GM12891 (cell line): ENCODE measurements around the gene LFNG.
"Not testable (repeated sequence)": the region's sequence is repeated elsewhere in the genome, so short reads cannot be mapped to it uniquely, and the experiment has no call there.

Experiments
- DNase-seq: peaks from one replicate; pipeline ENCODE4 v3.0.0; 2011; ENCODE audit warnings: low spot score; ENCODE audit not compliant: insufficient read length
- FAIRE-seq: peaks from 2 replicates; lab custom pipeline; 2011; peaks lifted over from hg19 to GRCh38; lab: Jason Lieb, UNC
- PAX5 ChIP-seq: IDR thresholded peaks from 2 replicates; pipeline ENCODE4 v1.6.1; 2011; ENCODE audit warnings: low read length, moderate library complexity, mild to moderate bottlenecking; ENCODE audit not compliant: insufficient read depth, severe bottlenecking
- POLR2A ChIP-seq: IDR thresholded peaks from 2 replicates; pipeline ENCODE4 v1.6.1; 2011; ENCODE audit warnings: low read depth, low read length, control low read depth
- POLR2AphosphoS5 ChIP-seq: IDR thresholded peaks from 2 replicates; pipeline ENCODE4 v1.6.1; 2011; ENCODE audit warnings: low read depth, low read length, control low read depth
- POU2F2 ChIP-seq: IDR thresholded peaks from 2 replicates; pipeline ENCODE4 v1.6.1; 2011; ENCODE audit warnings: low read depth, mild to moderate bottlenecking, control low read depth, low read length, moderate library complexity
- SPI1 ChIP-seq: IDR thresholded peaks from 2 replicates; pipeline ENCODE4 v1.6.1; 2011; ENCODE audit warnings: low read depth, low read length, control low read depth
- TAF1 ChIP-seq: IDR thresholded peaks from 2 replicates; pipeline ENCODE4 v1.6.1; 2011; ENCODE audit warnings: low read depth, low read length, control low read depth

The LFNG gene

GRCh38 chr7:2546776-2547586 lies 27.4 kb downstream of the LFNG start:
- DNase-seq = no peak
- FAIRE-seq = no peak
- TF ChIP-seq PAX5 = no peak
- no peak for TF ChIP-seq POLR2A
- no peak for TF ChIP-seq POU2F2
- TF ChIP-seq TAF1 = no peak
- TF ChIP-seq POLR2AphosphoS5 = no peak
- TF ChIP-seq SPI1 = no peak

- FAIRE-seq (no peak), DNase-seq (no peak)
- TF ChIP-seq PAX5 = no peak
- TF ChIP-seq POLR2AphosphoS5 = no peak
- TF ChIP-seq TAF1 = no peak
- TF ChIP-seq POU2F2 = no peak
- TF ChIP-seq POLR2A = no peak
- TF ChIP-seq SPI1 = no peak
Observed at GRCh38 chr7:2551418-2551817, 31.8 kb downstream of the LFNG start.

- TF ChIP-seq POLR2A (no peak), SPI1 (no peak), PAX5 (no peak), POLR2AphosphoS5 (no peak), TAF1 (no peak), POU2F2 (no peak)
- no peak for DNase-seq
- FAIRE-seq = no peak
Observed at GRCh38 chr7:2553108-2553507, 33.5 kb downstream of the LFNG start.

- FAIRE-seq (no peak), DNase-seq (no peak)
- TF ChIP-seq POLR2A (no peak), POU2F2 (no peak), PAX5 (no peak), TAF1 (no peak), SPI1 (no peak), POLR2AphosphoS5 (no peak)
Observed at GRCh38 chr7:2553831-2554581, 34.4 kb downstream of the LFNG start.

- FAIRE-seq (peak; percentile 45), DNase-seq (peak; percentile 41)
- TF ChIP-seq POU2F2 = no peak
- TF ChIP-seq TAF1 = no peak
- no peak for TF ChIP-seq POLR2AphosphoS5
- no peak for TF ChIP-seq SPI1
- no peak for TF ChIP-seq PAX5
Observed at GRCh38 chr7:2554661-2555111, 35.1 kb downstream of the LFNG start.

- DNase-seq = peak; percentile 96
- FAIRE-seq = peak; percentile 88
- TF ChIP-seq POLR2AphosphoS5 = no peak
- TF ChIP-seq POU2F2 = peak; percentile 16; the same call in 1 of the 2 replicates
- TF ChIP-seq POLR2A = peak; percentile 50; the same call in 1 of the 2 replicates
Observed at GRCh38 chr7:2555121-2556052, 35.8 kb downstream of the LFNG start, which contains the start of gene BRAT1. TSS of gene BRAT1 (minus strand) at chr7:2555524. CDS start at chr7:2554431, 1,093 bp downstream.

GRCh38 chr7:2558629-2559282 lies 39.2 kb downstream of the LFNG start, which contains the start of gene IQCE:
TSS of gene IQCE (plus strand) at chr7:2558979. CDS start at chr7:2559182, 203 bp downstream.
- peak; percentile 84 for DNase-seq
- peak; percentile 82 for FAIRE-seq
- no peak for TF ChIP-seq POLR2AphosphoS5
- peak; percentile 64 for TF ChIP-seq PAX5

- TF ChIP-seq POU2F2 (no peak), SPI1 (no peak), PAX5 (no peak), TAF1 (no peak), POLR2A (no peak), POLR2AphosphoS5 (no peak)
- no peak for FAIRE-seq
Observed at GRCh38 chr7:2559283-2559950, 39.8 kb downstream of the LFNG start.

GRCh38 chr7:2563955-2564354 lies 44.4 kb downstream of the LFNG start:
- FAIRE-seq, DNase-seq: not testable (repeated sequence)

More at GRCh38 chr7:2559283-2559950, 39.8 kb downstream of the LFNG start:
- DNase-seq = no peak
